Peyer's patch (tissue), 4 donors: ENCODE results near the gene VAX1. TPM values are rescaled to one million over a fixed set of nuclear protein-coding genes. Genes with fewer than 3 reads are reported as not detected.
"Not testable (repeated sequence)": the region's sequence is repeated elsewhere in the genome, so short reads cannot be mapped to it uniquely, and the experiment has no call there.

ENCODE experiments used
- DNase-seq, 3 donors: peaks; one replicate each; pipeline ENCODE4 v3.0.0-alpha.2; 2017 to 2019
- H3K27ac ChIP-seq, 4 donors: fragments of 200-600 bp; sonication (generic); one replicate each; pipeline ENCODE4 v1.5.1; 2016 to 2019
- H3K27me3 ChIP-seq, 2 donors: fragments of 200-600 bp; sonication (generic); one replicate each; pipeline ENCODE4 v1.5.1; 2019
- H3K36me3 ChIP-seq, 3 donors: fragments of 200-600 bp; sonication (generic); one replicate each; pipeline ENCODE4 v1.5.1; 2016 to 2019
- H3K4me1 ChIP-seq, 4 donors: fragments of 200-600 bp; sonication (generic); one replicate each; pipeline ENCODE4 v1.5.1; 2016 to 2019
- H3K4me3 ChIP-seq, 4 donors: fragments of 200-600 bp; sonication (generic); 1 replicate in 3 of 4; 2 replicates in 1 of 4; pipeline ENCODE4 v1.5.1; 2016 to 2019; ENCODE audit warnings: mild to moderate bottlenecking in 1 of 4
- H3K9me3 ChIP-seq, 4 donors: fragments of 200-600 bp; sonication (generic); one replicate each; pipeline ENCODE4 v1.5.1; 2016 to 2019; ENCODE audit warnings: mild to moderate bottlenecking in 1 of 4
- CTCF ChIP-seq, 6 experiments: fragments of 450-650 bp in 4 of 6; fragments of 200-600 bp in 2 of 6; sonication (generic) in 1 of 6; IDR thresholded peaks; one replicate each; pipeline ENCODE4 v1.5.1; 2017 to 2019; ENCODE audit warnings: antibody characterized with exemption in 6 of 6, mild to moderate bottlenecking in 3 of 6, moderate library complexity in 1 of 6
- POLR2A ChIP-seq, 2 donors: fragments of 450-650 bp; IDR thresholded peaks; one replicate each; pipeline ENCODE4 v1.5.1; 2017; ENCODE audit warnings: antibody characterized with exemption in 2 of 2, mild to moderate bottlenecking in 2 of 2, moderate library complexity in 2 of 2
- total RNA-seq, 4 donors: library from RNA; depleted of rRNA; stranded (reverse); fragments of >200 nt; gene quantifications; one replicate each; pipeline ENCODE4 v1.1.0, GENCODE V29; 2016

The VAX1 gene
- total RNA-seq, 4 donors from 2014 or later: not detected

DNA sequence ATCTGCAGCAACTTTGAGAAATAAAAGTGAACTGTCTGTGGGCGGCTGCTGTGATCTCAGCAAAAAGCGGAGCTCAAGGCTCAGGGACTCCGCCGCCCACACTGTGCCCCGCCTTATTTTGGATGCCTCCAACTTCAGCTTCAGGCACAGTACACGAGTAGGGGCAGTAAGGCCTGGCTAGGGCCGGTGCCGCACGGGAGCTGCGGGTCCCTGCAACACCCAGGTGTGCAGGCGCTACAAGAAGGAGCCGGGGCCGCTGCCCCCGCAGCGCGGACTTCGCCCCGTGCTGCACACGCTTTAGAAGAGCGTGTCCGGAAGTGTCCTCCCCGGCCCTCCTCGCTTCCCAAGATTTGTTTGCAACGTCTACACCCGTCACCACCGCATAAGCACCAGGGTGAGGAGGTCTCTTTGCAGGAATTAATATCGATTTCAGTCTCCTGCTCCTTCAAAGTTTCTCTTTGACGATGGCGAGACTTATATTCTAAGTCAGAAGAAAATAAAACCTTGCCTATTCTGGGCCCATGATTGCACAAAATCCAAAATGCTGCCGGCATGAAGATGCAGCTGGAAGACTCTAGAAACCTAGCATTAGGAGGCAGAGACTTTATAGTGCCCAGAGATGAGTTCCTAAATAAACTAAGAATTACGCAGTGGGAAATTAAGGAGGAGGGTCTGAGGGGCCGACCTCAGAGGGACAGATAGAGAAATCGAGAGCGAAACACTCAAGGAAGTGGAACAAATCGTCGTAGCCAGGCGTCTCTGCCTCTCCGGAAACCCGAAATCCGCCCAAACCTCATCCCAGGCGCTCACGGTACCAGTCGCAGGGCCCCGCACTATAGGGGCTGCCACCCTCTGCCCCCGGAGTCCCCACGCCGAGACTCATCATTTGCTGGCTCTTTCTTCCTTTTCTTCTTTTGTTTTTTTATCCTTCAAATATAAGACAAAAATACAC lies 6.4 kb downstream of the VAX1 start:
- H3K27ac ChIP-seq: no peak overlapping the region
- H3K4me1 ChIP-seq: peaks cover 0 to 19% (median 0%) of the 10 kb centered on the region in 4 donors
- no peak for DNase-seq
- peaks cover 0 to 42% of the 10 kb centered on the region in 2 donors for H3K27me3 ChIP-seq
- peak overlapping the region in 2 of 4 donors; percentile 25 to 35 for H3K4me3 ChIP-seq
- no peaks in the 10 kb centered on the region for H3K9me3 ChIP-seq
- TF ChIP-seq POLR2A (IDR thresholded peaks at IDR 0.05): no peak
- TF ChIP-seq CTCF (IDR thresholded peaks at IDR 0.05): no peak
- no peaks in the 10 kb centered on the region for H3K36me3 ChIP-seq

- Histone ChIP-seq H3K27me3 (peaks cover 0 to 37% of the 10 kb centered on the region in 2 donors), H3K27ac (no peak overlapping the region), H3K36me3 (no peaks in the 10 kb centered on the region), H3K9me3 (no peaks in the 10 kb centered on the region), H3K4me1 (peaks cover 0 to 19% (median 0%) of the 10 kb centered on the region in 4 donors), H3K4me3 (peak overlapping the region in 2 of 4 donors; percentile 25 to 35)
- TF ChIP-seq POLR2A (IDR thresholded peaks at IDR 0.05): no peak
- no peak for TF ChIP-seq CTCF (IDR thresholded peaks at IDR 0.05)
- no peak for DNase-seq
Measured at GRCh38 chr10:117130862-117131375, 7.2 kb downstream of the VAX1 start.

DNA sequence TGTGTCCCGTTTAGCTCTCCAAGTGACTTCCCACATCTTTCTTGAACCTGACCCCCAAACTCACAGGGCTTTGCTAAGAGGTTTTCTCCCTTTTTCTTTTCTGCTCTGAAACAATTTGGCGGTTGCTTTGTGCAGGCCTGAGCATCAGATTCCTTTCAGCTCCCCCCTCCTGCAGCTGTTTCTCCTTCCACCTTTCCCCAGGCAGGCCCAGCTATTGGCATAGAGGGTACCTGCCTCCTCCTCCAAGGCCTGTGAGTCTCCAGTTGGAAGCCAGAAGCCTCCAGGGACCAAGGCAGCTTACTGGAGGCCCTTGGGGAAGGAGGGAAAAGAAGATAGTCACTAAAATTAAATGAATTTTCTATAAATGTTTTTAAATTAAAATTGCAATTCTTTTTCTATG lies 7.7 kb downstream of the VAX1 start:
- no peak for DNase-seq
- no peak overlapping the region for H3K4me3 ChIP-seq
- H3K4me1 ChIP-seq: peaks cover 0 to 19% (median 0%) of the 10 kb centered on the region in 4 donors
- TF ChIP-seq CTCF (IDR thresholded peaks at IDR 0.05) (no peak), POLR2A (IDR thresholded peaks at IDR 0.05) (no peak)
- H3K36me3 ChIP-seq: no peaks in the 10 kb centered on the region
- no peaks in the 10 kb centered on the region for H3K9me3 ChIP-seq
- H3K27ac ChIP-seq: no peak overlapping the region
- H3K27me3 ChIP-seq: peaks cover 0 to 32% of the 10 kb centered on the region in 2 donors

DNA sequence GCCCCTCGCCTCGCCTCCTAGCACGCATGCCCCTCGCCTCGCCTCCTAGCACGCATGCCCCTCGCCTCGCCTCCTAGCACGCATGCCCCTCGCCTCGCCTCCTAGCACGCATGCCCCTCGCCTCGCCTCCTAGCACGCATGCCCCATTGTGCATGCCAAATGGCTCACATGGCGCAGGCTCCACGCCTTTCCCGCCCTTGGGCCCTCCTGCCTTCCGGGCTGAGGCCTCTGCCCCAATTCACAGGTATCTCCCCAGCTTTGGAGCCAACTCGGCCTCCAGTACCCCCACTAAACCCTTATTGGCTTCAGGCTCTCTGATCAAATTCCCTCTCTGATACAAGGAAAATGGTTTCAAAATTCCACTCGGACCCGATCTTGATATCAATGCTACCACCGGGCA lies 11.4 kb downstream of the VAX1 start:
- not testable (repeated sequence) for H3K4me1 ChIP-seq, H3K36me3 ChIP-seq, H3K4me3 ChIP-seq, DNase-seq, H3K27me3 ChIP-seq, H3K27ac ChIP-seq, H3K9me3 ChIP-seq

GRCh38 chr10:117126034-117126433 lies 12.0 kb downstream of the VAX1 start:
- no peak for DNase-seq
- Histone ChIP-seq H3K4me1 (peaks cover 0 to under 1% (median 0%) of the 10 kb centered on the region in 4 donors), H3K27me3 (peaks cover 0 to 3% of the 10 kb centered on the region in 2 donors), H3K27ac (no peak overlapping the region), H3K9me3 (no peaks in the 10 kb centered on the region), H3K36me3 (no peaks in the 10 kb centered on the region), H3K4me3 (no peak overlapping the region)
- TF ChIP-seq POLR2A (IDR thresholded peaks at IDR 0.05) (no peak), CTCF (IDR thresholded peaks at IDR 0.05) (no peak)

DNA sequence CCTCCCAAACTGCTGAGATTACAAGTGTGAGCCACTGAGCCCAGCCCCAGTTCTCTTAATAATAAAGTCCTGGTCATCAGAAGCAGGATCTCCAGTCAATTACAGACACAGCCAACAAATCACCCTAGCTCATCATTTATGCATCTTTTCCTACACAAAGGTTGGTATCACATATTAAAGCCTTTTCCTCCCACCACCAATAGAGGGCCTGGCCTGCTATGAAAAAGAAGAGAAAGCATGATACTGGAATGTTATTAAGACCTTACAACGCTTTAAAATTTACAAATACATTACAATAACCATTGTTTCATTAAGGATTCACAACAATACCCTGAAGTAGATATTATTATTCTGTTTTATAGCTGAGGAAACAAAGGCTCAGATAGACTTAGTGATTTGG lies 25.9 kb downstream of the VAX1 start:
- TF ChIP-seq CTCF (IDR thresholded peaks at IDR 0.05): peak in 2 of 6 experiments; percentile 20 to 21
- no peak for TF ChIP-seq POLR2A (IDR thresholded peaks at IDR 0.05)
- Histone ChIP-seq H3K4me1 (no peaks in the 10 kb centered on the region), H3K27ac (no peak overlapping the region), H3K9me3 (no peaks in the 10 kb centered on the region), H3K36me3 (no peaks in the 10 kb centered on the region), H3K4me3 (no peak overlapping the region), H3K27me3 (no peaks in the 10 kb centered on the region)
- no peak for DNase-seq
